HCT116 (cell line): ENCODE data around the gene RNPC3. TPM values are rescaled to one million over a fixed set of nuclear protein-coding genes. Genes with fewer than 3 reads are reported as not detected.
"Not testable (repeated sequence)": the region's sequence is repeated elsewhere in the genome, so short reads cannot be mapped to it uniquely, and the experiment has no call there.

Source experiments
- ATAC-seq: fragments of 200-7000 bp; cut with Tn5 transposase; 2 replicates; pipeline ENCODE4 v1.9.1; 2020; ENCODE audit warnings: mild to moderate bottlenecking, moderate library complexity
- BruUV-seq: library from RNA; stranded (reverse); fragments of 400-500 nt; replicated peaks from 2 replicates; lab custom pipeline; 2021; lab: Mats Ljungman, UMichigan
- CTCF ChIA-PET: fragments of 300-600 bp; sonication (Branson Sonifier 250); formaldehyde crosslinking; loops from one replicate; lab custom pipeline; 2021; ENCODE audit warnings: antibody characterized with exemption; lab: Charles Lee
- POLR2A ChIA-PET: fragments of 300-600, 350-600 bp; sonication (Branson Sonifier 250); formaldehyde crosslinking; loops from one replicate; lab custom pipeline; 2021; ENCODE audit warnings: antibody characterized with exemption; lab: Charles Lee
- RAD21 ChIA-PET, 2 experiments: fragments of 300-600 bp; sonication (Branson Sonifier 250); formaldehyde crosslinking; loops; one replicate each; lab custom pipeline; 2023; ENCODE audit warnings: low total read pairs in 2 of 2; ENCODE audit not compliant: uncharacterized antibody in 2 of 2, unreplicated experiment in 2 of 2, low non-redundant PET in 1 of 2; lab: Charles Lee
- DNase-seq: peaks from one replicate; pipeline ENCODE4 v3.0.0-alpha.2; 2010; ENCODE audit warnings: low read depth, low spot score
- H2AFZ ChIP-seq: fragments of 200-600 bp; shearing (Covaris generic), sonication (generic); 2 replicates; pipeline ENCODE4 v1.6.1; 2017; ENCODE audit warnings: low read depth, mixed run types, mixed read lengths, antibody characterized with exemption, low read length; ENCODE audit not compliant: poor library complexity, severe bottlenecking
- H3K27ac ChIP-seq: 2 replicates; pipeline ENCODE4 v1.5.1; 2012; ENCODE audit warnings: low read depth, low read length
- H3K27me3 ChIP-seq: fragments of 200-600 bp; sonication (generic); 2 replicates; pipeline ENCODE4 v1.6.1; 2016; ENCODE audit warnings: mixed run types, low read length, mixed read lengths; ENCODE audit not compliant: insufficient read depth
- H3K36me3 ChIP-seq, 2 experiments: fragments of 200-500 bp in 1 of 2; fragments of 200-600 bp in 1 of 2; sonication (Bioruptor generic) in 1 of 2; sonication (generic) in 1 of 2; 2 replicates each; pipeline versions ENCODE4 v1.5.1 to v1.6.1; 2014 to 2016; ENCODE audit warnings: low read length in 2 of 2, inconsistent platforms in 1 of 2, mixed read lengths in 1 of 2, mixed run types in 1 of 2; ENCODE audit not compliant: insufficient read depth in 2 of 2, control insufficient read depth in 1 of 2
- H3K4me1 ChIP-seq, 2 experiments: fragments of 200-600 bp in 1 of 2; sonication (generic) in 1 of 2; 2 replicates each; pipeline versions ENCODE4 v1.5.1 to v1.6.1; 2012 to 2017; ENCODE audit warnings: low read length in 2 of 2, inconsistent platforms in 1 of 2, mild to moderate bottlenecking in 1 of 2, mixed read lengths in 1 of 2, mixed run types in 1 of 2, moderate library complexity in 1 of 2; ENCODE audit not compliant: insufficient read depth in 2 of 2, control insufficient read depth in 1 of 2
- H3K4me2 ChIP-seq: fragments of 200-600 bp; sonication (generic); 2 replicates; pipeline ENCODE4 v1.6.1; 2017; ENCODE audit warnings: mixed run types, low read length, mixed read lengths
- H3K4me3 ChIP-seq, 2 experiments: fragments of 200-600 bp in 1 of 2; sonication (generic) in 1 of 2; replicated peaks in 1 of 2; 2 replicates each; pipeline ENCODE4 v1.5.1; 2011 to 2016; ENCODE audit warnings: low read length in 2 of 2, control low read depth in 1 of 2, low read depth in 1 of 2, mild to moderate bottlenecking in 1 of 2, mixed read lengths in 1 of 2, mixed run types in 1 of 2
- H3K79me2 ChIP-seq: fragments of 200-600 bp; sonication (generic); 2 replicates; pipeline ENCODE4 v1.6.1; 2017; ENCODE audit warnings: mild to moderate bottlenecking, mixed run types, low read length, moderate library complexity, mixed read lengths; ENCODE audit not compliant: insufficient read depth
- H3K9ac ChIP-seq: fragments of 200-600 bp; sonication (generic); 2 replicates; pipeline ENCODE4 v1.6.1; 2016; ENCODE audit warnings: low read length, mixed read lengths
- H3K9me2 ChIP-seq: fragments of 200-600 bp; sonication (generic), shearing (Covaris generic); 2 replicates; pipeline ENCODE4 v1.6.1; 2017; ENCODE audit warnings: mixed run types, mild to moderate bottlenecking, moderate library complexity; ENCODE audit not compliant: insufficient read depth
- H3K9me3 ChIP-seq, 2 experiments: fragments of 200-500 bp in 1 of 2; fragments of 200-600 bp in 1 of 2; sonication (Bioruptor generic) in 1 of 2; sonication (generic) in 1 of 2; 2 replicates each; pipeline ENCODE4 v1.6.1; 2014 to 2017; ENCODE audit warnings: low read length in 2 of 2, mixed read lengths in 2 of 2, inconsistent platforms in 1 of 2, low read depth in 1 of 2, mild to moderate bottlenecking in 1 of 2, mixed run types in 1 of 2, moderate library complexity in 1 of 2; ENCODE audit not compliant: control insufficient read depth in 1 of 2, insufficient read depth in 1 of 2
- H4K20me1 ChIP-seq: fragments of 200-600 bp; sonication (generic), shearing (Covaris generic); 2 replicates; pipeline ENCODE4 v1.6.1; 2017; ENCODE audit warnings: mixed run types, mild to moderate bottlenecking, moderate library complexity; ENCODE audit not compliant: insufficient read depth
- ATF3 ChIP-seq: IDR thresholded peaks from 2 replicates; pipeline ENCODE4 v1.6.1; 2012
- CBX3 ChIP-seq: IDR thresholded peaks from 2 replicates; pipeline ENCODE4 v1.6.1; 2012; ENCODE audit warnings: low read depth
- CTCF ChIP-seq, 3 experiments: fragments of 200-600 bp in 1 of 3; sonication (generic) in 1 of 3; IDR thresholded peaks in 2 of 3; conservative IDR thresholded peaks in 1 of 3; 2 replicates each; pipeline ENCODE4 v1.5.1; 2012 to 2017; ENCODE audit warnings: low read depth in 2 of 3, low read length in 2 of 3, antibody characterized with exemption in 1 of 3, borderline replicate concordance in 1 of 3, control low read depth in 1 of 3, mild to moderate bottlenecking in 1 of 3, mixed read lengths in 1 of 3, mixed run types in 1 of 3, moderate library complexity in 1 of 3; ENCODE audit not compliant: insufficient read depth in 1 of 3
- EGR1 ChIP-seq: IDR thresholded peaks from 2 replicates; pipeline ENCODE4 v1.6.1; 2012; ENCODE audit warnings: low read depth
- ELF1 ChIP-seq: IDR thresholded peaks from 2 replicates; pipeline ENCODE4 v1.6.1; 2012; ENCODE audit warnings: low read depth, borderline replicate concordance
- EZH2 ChIP-seq: fragments of 200-600 bp; sonication (generic); IDR thresholded peaks from 2 replicates; pipeline ENCODE4 v1.6.1; 2017; ENCODE audit warnings: antibody characterized with exemption, mixed run types
- EZH2phosphoT487 ChIP-seq: fragments of 200-600 bp; IDR thresholded peaks from 2 replicates; pipeline ENCODE4 v1.6.1; 2018; ENCODE audit warnings: antibody characterized with exemption, borderline replicate concordance
- FOSL1 ChIP-seq: IDR thresholded peaks from 2 replicates; pipeline ENCODE4 v1.6.1; 2012; ENCODE audit warnings: low read depth
- JUND ChIP-seq: IDR thresholded peaks from 2 replicates; pipeline ENCODE4 v1.6.1; 2012
- POLR2A ChIP-seq: IDR thresholded peaks from 2 replicates; pipeline ENCODE4 v1.7.0; 2011; ENCODE audit warnings: borderline replicate concordance; ENCODE audit not compliant: insufficient read depth, insufficient read length; ENCODE audit errors: extremely low read depth
- POLR2AphosphoS5 ChIP-seq: IDR thresholded peaks from 2 replicates; pipeline ENCODE4 v1.6.1; 2011; ENCODE audit warnings: mild to moderate bottlenecking, low read depth, low read length, moderate library complexity
- RAD21 ChIP-seq: IDR thresholded peaks from 2 replicates; pipeline ENCODE4 v1.6.1; 2012; ENCODE audit warnings: low read depth, mild to moderate bottlenecking
- SIN3A ChIP-seq: IDR thresholded peaks from 2 replicates; pipeline ENCODE4 v1.6.1; 2012; ENCODE audit warnings: low read depth
- SP1 ChIP-seq: IDR thresholded peaks from 2 replicates; pipeline ENCODE4 v1.6.1; 2012; ENCODE audit warnings: low read depth
- SRF ChIP-seq: IDR thresholded peaks from 2 replicates; pipeline ENCODE4 v1.6.1; 2012; ENCODE audit warnings: low read depth
- YY1 ChIP-seq: IDR thresholded peaks from 2 replicates; pipeline ENCODE4 v1.6.1; 2011; ENCODE audit warnings: low read length, low read depth, moderate library complexity, mild to moderate bottlenecking; ENCODE audit not compliant: insufficient replicate concordance; ENCODE audit errors: extremely low read depth
- ZBTB33 ChIP-seq: IDR thresholded peaks from 2 replicates; pipeline ENCODE4 v1.6.1; 2011; ENCODE audit warnings: mild to moderate bottlenecking, low read length, moderate library complexity; ENCODE audit not compliant: insufficient replicate concordance; ENCODE audit errors: extremely low read depth
- ZNF274 ChIP-seq: fragments of 200-500 bp; sonication (Bioruptor generic); IDR thresholded peaks from 2 replicates; pipeline ENCODE4 v1.6.1; 2014; ENCODE audit warnings: mild to moderate bottlenecking, low read depth, low read length, inconsistent platforms
- intact Hi-C: fragments of 100-400 bp; cut with micrococcal nuclease; formaldehyde crosslinking; loops from 2 replicates; pipeline ENCODE4 v1.10.0; 2022
- total RNA-seq: library from RNA; stranded (reverse); gene quantifications from one replicate; pipeline ENCODE4 v1.2.1, GENCODE V29; 2021; ENCODE audit not compliant: unreplicated experiment

RNPC3 gene
- total RNA-seq, 1 experiment from 2014 or later: 11.1 TPM

- POLR2A ChIA-PET: no interaction called here
- no peak overlapping the region for H3K4me2 ChIP-seq
- CTCF ChIA-PET: no interaction called here
Measured at GRCh38 chr1:103569493-103569892, 44.0 kb downstream of the RNPC3 start.

GRCh38 chr1:103571289-103571688 lies 45.8 kb downstream of the RNPC3 start, which contains the start of gene AMY2B:
TSS of gene AMY2B (plus strand) at chr1:103571589. CDS start at chr1:103571603, 14 bp downstream.
- H4K20me1 ChIP-seq, RAD21 ChIA-PET, intact Hi-C loops, H3K36me3 ChIP-seq, H3K9ac ChIP-seq, POLR2A ChIA-PET, H3K4me2 ChIP-seq, H3K9me2 ChIP-seq, H3K4me1 ChIP-seq, H3K9me3 ChIP-seq, H3K4me3 ChIP-seq, ATAC-seq, DNase-seq, H2AFZ ChIP-seq, H3K27ac ChIP-seq, BruUV-seq, H3K79me2 ChIP-seq, H3K27me3 ChIP-seq, CTCF ChIA-PET: not testable (repeated sequence)

More at GRCh38 chr1:103569493-103569892, 44.0 kb downstream of the RNPC3 start:
- no peak overlapping the region for H3K9ac ChIP-seq
- BruUV-seq: no TSS peak
- no peaks in the 10 kb centered on the region for H3K79me2 ChIP-seq
- H3K9me3 ChIP-seq: no peaks in the 10 kb centered on the region
- H3K4me1 ChIP-seq: no peaks in the 10 kb centered on the region
- H4K20me1 ChIP-seq: no peaks in the 10 kb centered on the region
- intact Hi-C loops: no loop called here
- no peaks in the 10 kb centered on the region for H3K36me3 ChIP-seq
- H3K4me3 ChIP-seq: no peak overlapping the region
- TF ChIP-seq ELF1 (no peak), ATF3 (no peak), POLR2A (no peak), CBX3 (no peak), JUND (no peak), ZNF274 (no peak), FOSL1 (no peak), RAD21 (no peak), SP1 (no peak), EGR1 (no peak), YY1 (no peak), POLR2AphosphoS5 (no peak), SRF (no peak), CTCF (IDR thresholded peaks at IDR 0.05 in 2 of 3, conservative IDR thresholded peaks at IDR 0.05 in 1 of 3; ENCODE audit: borderline replicate concordance in 1 of 3, insufficient read depth in 1 of 3, low read depth in 2 of 3, low read length in 2 of 3) (no peak), EZH2 (no peak), SIN3A (no peak), ZBTB33 (no peak), EZH2phosphoT487 (no peak)
- no peaks in the 10 kb centered on the region for H3K9me2 ChIP-seq
- H2AFZ ChIP-seq: no peak overlapping the region
- no peaks in the 10 kb centered on the region for H3K27me3 ChIP-seq
- RAD21 ChIA-PET: no interaction called here
- DNase-seq (no peak), ATAC-seq (no peak)
- H3K27ac ChIP-seq: no peak overlapping the region
